ENCODE data around the gene SDSL.

DNA sequence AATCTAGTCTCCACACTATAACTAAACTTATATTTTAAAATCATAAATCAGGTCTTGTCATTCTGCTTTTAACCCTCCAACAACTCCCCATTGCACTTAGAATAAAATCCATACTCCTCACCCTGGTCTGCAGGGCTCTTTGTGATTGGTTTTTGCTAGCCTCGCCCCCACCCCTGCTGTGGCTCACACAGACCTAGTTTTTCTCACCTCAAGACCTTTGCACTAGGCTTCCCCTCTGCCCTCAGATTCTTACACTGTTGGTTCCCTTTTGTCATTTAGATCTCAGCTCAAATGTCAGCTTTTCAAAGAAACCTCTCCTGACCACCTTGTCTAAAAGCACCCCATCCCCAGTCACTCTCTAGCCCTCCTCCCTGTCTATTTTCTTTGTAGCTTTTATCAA lies 60.2 kb downstream of the SDSL start:
- TF ChIP-seq POLR2A (IDR thresholded peaks at IDR 0.05): no peak
- TF ChIP-seq, protein P1, sequence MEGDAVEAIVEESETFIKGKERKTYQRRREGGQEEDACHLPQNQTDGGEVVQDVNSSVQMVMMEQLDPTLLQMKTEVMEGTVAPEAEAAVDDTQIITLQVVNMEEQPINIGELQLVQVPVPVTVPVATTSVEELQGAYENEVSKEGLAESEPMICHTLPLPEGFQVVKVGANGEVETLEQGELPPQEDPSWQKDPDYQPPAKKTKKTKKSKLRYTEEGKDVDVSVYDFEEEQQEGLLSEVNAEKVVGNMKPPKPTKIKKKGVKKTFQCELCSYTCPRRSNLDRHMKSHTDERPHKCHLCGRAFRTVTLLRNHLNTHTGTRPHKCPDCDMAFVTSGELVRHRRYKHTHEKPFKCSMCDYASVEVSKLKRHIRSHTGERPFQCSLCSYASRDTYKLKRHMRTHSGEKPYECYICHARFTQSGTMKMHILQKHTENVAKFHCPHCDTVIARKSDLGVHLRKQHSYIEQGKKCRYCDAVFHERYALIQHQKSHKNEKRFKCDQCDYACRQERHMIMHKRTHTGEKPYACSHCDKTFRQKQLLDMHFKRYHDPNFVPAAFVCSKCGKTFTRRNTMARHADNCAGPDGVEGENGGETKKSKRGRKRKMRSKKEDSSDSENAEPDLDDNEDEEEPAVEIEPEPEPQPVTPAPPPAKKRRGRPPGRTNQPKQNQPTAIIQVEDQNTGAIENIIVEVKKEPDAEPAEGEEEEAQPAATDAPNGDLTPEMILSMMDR (IDR thresholded peaks at IDR 0.05): no peak
